Stimulated activated CD8-positive, alpha-beta memory T cell treated with anti-CD3 and anti-CD28 coated beads, Interleukin-4, amount 100 ng/mL, for 1 hour (primary cell): ENCODE measurements around the gene XPNPEP2.
"Not testable (repeated sequence)": the region's sequence is repeated elsewhere in the genome, so short reads cannot be mapped to it uniquely, and the experiment has no call there.

Experiments used
- DNase-seq, 2 donors: peaks; one replicate each; pipeline ENCODE4 v3.0.0-alpha.2; 2020; ENCODE audit warnings: low read depth in 2 of 2, low spot score in 1 of 2

The XPNPEP2 gene

DNA sequence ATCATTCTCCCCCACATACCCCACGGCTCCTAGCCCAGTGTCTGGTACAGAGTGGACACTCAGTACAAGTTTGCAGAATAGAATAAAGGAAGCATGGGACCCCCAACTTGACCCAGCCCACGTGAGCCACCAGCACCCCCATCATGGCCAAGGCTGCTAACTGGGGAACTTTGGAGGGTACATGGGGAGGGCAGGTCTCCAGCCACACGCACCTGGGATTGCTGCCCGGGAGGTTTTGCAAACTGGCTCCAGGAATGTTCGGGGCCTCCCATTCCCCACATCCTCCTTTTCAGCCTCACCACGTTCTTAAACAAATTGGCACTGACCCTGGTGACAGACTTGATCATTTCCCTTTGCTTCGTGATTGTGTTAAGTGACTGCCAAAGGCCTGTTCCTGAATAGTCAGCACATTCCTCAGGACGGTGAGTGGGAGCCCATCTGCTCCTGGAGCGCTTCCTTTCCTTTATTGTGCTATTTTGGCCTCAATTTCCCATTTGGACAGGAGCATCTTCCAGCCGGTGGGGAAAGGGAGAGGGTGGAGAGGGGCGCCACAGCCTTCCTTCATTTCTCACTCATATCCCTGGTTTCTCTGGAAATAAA is 18.7 kb upstream of the XPNPEP2 start:
- DNase-seq, result no peak

DNA sequence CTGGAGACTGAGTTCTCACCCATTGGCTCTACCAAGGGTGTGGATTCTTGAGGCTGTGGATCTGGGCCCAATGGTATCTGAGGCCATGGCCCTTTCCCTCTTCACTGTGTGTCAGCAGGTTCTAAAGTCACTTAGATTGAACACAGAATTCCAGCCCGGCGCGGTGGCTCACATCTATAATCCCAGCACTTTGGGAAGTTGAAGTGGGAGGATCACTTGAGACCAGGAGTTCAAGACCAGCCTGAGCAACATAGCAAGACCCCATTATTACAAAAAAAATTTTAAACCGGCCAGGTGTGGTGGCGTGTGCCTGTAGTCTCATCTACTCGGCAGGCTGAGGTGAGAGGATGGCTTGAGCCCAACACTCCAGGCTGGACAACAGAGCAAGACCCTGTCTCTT is 18.0 kb upstream of the XPNPEP2 start:
- DNase-seq, result no peak

DNA sequence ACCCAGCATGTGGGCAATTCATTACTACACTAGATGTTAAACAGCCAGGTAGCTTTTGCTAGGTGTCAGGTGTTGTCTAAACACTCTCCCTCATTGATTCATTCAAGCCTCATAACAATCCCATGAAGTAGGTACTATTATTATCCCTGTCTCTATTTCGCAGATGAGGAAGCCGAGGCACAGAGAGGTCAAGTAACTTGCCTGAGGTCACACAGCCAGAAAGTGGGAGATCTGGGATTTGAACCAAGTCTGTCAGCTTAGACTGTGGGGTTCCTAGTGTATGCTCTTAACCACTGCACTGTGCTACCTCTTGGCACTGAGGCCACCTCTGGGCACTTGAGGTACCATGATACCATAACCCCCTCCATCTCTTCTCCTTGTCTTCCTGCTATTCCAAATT is 17.4 kb upstream of the XPNPEP2 start:
- no peak for DNase-seq

DNA sequence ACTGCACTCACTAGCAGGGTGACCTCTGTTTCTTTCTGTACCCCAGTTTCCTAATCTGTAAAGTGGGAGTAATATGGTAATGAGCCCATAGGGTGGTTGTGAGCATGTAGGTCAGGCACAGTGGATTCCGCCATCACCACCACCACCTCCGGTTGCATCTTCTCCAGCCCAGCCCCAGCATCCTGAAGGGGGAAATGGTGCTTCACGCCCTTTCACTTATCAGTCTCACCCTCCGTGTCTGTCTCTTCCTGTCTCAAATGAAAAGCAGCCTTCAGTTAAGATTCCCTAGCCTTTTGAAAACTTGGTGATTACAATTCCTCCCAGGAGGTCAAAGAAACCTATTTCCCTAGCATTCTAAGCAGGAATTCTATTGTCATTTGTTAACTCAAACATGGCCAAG is 16.9 kb upstream of the XPNPEP2 start:
- peak in 1 of 2 donors; percentile 3 for DNase-seq

DNA sequence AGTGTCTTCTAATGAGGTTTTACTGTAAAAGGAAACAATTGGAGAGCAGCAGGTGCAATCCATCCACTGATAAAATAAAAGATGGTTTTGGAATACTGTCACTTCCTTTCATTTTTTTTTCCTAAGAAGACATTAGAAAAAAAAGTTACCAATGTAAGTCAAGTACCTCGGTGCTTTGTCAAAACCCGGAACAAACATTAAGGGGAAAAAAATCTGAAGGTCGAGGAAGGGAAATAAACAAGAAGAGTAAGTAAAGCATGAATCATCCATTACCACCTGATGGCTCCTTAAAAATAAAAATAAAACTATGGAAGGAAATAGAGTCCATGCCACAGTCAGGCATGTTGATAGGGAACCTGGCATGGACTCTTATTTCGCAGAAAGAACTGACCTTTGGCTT is 15.3 kb upstream of the XPNPEP2 start:
- DNase-seq, result no peak

DNA sequence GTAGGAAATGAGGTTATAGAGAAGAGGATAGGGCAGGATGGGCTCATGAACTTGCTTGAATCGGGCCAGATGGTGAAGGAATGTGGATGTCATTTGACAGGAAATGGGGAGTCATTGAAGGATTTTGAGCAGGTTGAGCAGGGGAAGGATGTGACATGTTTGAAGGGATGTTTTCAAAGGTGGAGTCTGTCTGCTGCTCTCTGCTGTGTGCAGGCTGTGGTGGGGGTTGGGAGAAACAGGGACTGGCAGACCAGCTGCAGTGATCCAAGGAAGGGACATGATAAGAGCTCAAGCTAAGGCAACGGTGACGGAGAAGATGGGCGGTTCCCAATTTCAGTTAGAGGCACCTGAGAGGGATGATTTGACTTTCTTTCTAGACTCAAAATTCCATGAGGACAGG is 14.0 kb upstream of the XPNPEP2 start:
- no peak for DNase-seq

DNA sequence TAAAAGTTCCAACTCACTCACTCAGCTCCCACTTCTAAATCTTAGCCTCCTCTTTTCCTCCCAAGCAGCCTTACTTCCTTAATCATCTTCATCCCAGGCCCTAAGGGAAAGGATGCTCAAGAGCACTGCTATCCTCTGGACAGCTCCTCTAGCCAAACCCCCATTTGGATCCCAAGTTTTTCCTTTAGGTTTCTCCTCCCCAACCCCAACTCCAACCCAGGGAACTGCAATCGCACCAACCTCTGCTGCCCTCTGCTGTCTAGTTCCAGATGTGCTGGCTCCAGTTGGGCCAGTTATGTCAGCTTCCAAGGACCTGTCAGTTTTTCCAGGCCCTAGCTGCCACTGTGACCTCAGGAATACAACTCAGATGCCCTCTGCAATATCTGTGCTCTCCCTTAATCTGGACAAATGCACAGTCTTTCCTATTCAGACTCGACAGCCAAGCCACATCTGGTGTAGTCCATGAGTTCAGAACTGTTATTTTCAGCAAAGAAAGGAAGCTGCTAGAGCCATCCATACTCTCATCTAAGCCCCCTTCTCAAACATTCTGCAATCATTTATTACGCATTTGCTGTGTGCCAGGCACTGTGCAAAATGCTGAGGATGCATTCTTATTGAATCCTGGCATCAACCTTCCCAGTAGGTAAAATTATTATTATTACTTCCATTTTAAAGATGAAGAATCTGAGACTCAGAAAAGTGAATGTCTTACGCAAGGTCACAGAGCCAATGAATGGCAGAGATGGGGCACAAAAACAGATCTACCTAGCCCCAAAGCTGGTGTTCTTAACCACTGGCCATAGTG is 12.3 kb upstream of the XPNPEP2 start:
- no peak for DNase-seq

DNA sequence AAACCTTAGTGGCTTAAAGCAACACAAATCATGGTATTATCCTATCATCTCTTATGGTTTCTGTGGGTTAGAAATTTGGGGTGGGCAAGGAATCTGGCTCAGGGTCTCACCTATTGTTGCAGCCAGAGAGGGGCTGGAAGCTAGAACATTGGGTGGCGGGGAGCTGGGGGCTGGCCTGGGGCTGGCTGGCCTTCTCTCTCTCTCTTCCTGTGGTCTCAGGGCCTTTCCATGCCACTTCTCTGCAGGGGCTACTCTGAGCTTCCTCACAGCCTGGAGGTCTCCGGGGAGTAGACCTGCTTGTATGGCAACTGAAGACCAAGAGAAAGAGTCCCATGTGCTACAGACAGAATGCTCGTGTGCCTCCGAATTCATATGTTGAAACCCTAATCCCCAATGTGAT is 10.7 kb upstream of the XPNPEP2 start:
- DNase-seq, result no peak

DNA sequence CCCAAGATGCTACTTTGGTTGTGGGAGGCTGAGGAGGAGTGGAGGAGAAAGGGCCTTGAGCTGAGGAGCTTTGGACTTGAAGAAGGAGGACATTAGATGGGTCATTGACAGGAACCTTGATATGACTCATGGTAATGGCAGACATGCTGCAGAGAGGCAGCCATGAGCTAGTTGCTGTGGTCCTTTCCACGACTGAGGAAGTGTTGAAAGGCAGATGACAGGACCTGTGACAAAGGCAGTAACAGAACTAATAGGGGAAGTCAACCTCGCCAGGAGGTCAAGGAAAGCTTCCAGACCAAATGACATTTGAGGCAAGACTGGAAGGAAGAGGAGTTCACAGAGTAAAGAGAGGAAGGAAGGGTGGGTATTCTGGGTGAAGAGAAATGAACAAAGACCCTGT is 7.6 kb upstream of the XPNPEP2 start:
- DNase-seq, result no peak

DNA sequence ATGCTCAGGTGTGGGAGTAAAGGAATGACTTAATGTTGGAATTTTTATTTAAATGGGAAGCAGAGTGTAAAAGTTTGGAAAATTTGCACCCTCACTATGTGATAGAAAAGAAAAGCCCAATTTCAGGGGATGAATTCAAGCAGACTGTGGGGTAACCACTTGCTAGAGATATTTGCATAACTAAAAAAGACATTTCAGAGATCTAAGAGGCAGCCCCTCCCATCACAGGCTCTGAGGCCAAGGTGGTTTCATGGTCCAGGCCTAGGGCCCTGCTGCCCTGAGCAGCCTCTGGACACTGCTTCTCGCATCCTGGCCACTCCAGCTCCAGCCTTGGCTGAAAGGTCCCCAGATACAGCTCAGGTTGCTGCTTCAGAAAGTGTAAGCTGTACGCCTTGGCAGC is 5.9 kb upstream of the XPNPEP2 start:
- no peak for DNase-seq

DNA sequence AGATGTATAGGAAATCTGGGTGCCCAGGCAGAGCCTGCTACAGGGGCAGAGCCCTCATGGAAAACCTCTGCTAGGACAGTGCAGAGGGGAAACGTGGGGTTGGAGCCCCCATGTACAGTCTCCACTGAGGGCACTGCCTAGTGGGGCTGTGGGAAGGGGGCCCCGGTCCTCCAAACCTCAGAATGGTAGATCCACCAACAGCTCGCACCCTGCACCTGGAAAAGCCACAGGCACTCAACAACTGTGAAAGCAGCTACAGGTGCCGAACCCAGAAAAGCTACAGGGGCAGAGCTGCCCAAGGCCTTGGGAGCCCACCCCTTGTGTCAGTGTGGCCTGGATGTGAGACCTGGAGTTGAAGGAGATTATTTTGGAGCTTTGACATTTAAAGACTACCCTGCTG is 5.4 kb upstream of the XPNPEP2 start:
- DNase-seq, result no peak

DNA sequence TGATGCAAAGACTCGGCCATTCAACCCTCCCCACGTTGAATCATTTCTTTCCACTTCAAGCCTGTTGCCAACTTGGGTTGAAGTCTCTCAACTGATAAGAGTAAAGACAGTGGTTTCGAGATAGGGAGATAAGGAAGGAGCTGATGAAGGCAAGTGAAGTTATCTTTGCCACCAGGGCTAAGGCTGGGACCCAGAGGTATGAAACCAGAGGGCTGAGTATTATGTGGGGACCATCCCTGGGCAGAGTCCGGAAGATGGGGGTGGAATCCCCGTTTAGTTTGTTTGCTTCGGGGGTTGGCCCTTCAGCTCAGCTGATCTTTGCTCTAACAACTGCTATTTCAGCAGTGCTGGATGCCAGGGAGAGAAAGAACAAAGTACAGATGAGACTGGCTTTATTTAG is 2.3 kb upstream of the XPNPEP2 start:
- DNase-seq, result no peak

DNA sequence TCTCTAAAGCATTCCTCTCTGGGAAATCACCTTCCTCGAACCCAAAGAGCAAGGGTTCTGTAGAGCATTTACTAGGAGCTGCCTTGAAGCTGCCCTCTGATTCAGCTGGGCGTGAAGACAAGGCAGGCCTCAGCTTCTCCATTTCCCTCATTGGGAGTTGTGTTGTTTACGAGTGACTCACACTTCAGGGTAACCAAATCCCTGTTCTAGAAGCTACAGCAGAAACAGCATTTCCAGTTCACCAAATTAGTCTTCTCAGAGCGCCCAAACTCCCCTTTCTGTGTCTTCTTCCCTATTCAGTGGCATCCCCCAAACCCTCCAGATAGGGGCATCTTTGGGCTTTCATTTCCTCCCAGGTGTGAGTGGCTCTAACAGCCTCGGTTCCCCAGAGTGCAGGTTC is 863 bp upstream of the XPNPEP2 start:
- DNase-seq, result no peak

DNA sequence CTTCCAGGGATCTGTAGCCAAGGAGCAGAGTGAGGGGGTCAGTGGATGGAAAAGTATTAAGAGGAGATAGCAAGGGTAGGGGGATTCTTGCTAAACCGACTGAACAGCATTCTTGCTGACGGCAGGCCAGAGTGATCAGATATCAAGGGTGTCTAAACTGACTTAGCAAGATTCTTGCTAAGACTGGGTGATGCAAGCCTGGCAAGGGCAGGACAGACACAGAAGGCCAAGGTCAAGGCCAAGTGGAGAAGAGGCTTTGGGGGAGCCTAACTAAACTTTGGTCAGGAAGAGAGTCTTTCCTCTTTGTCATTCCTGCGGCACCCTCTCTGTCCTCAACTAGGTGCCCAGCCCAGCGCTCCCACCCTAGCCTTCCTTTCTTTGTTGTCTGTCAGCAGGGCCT is 799 bp downstream of the XPNPEP2 start:
- DNase-seq, result no peak

DNA sequence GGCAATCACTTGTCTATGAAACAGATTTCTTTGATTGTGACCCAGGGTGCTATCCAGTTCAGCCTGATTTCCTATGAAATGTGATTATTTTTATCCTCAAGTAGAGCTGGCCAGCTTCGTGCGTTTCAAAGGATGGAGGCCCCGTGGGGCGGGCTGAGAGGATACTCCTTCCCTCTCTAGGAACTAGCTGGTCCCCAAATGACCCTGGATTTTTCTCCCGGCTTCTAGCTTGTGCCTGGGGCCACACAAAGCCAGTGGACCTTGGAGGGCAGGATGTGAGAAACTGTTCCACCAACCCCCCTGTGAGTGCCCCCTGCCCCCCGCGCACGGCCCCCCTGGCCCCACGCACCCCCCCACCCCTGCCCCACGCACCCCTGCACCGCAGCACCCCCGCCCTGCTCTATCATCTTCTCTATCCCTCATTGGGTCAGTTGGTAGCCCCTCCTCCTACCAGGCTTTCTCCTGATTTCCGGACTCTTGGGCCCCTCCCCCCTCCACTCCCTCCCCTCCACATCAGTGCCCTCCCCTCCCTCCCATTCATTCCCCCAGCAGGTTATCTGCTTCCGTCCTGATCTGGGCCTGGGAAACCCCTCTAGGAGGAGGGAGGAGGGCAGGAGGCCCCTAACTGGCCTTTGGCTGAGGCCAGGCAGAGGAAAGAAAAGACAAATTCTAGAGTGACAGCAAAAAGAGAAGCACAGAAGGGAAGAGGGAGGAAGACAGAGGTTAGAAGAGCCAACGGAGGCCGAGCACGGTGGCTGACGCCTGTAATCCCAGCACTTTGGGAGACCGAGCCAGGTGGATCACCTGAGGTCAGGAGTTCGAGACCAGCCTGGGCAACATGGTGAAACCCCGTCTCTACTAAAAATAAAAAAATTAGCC is 3.3 kb downstream of the XPNPEP2 start:
- no peak for DNase-seq

DNA sequence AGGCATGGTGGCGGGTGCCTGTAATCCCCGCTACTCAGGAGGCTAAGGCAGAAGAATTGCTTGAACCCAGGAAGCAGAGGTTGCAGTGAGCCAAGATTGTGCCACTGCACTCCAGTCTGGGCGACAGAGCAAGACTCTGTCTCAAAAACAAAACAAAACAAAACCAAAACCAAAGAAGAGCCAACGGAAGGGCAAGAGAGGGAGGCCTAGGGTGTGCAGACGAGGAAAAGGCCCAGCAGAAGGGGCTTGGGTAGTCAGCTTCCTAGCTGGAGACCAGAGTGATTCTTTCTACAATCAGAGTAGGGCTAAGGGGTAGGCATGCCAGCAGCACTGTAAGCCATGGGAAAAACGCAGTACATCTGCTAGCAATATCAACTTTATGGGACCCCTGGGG is 4.0 kb downstream of the XPNPEP2 start:
- DNase-seq, result not testable (repeated sequence)

DNA sequence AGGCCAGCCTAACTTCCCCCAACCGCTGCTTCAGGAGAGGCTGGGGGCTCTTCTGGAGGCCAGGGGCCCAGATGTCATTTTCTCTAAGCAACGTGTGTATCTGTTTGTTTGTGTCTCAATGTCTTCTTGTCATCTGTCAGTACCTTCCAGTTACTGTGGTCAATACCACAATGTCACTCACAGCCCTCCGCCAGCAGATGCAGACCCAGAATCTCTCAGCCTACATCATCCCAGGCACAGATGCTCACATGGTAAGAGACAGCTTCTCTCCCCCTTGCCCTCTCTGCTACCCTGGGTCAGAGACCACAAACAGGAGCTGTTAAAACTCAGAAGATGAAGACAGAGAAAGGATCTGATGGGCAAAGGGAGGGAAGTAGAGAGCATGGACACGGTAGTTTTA is 5.0 kb downstream of the XPNPEP2 start:
- no peak for DNase-seq

DNA sequence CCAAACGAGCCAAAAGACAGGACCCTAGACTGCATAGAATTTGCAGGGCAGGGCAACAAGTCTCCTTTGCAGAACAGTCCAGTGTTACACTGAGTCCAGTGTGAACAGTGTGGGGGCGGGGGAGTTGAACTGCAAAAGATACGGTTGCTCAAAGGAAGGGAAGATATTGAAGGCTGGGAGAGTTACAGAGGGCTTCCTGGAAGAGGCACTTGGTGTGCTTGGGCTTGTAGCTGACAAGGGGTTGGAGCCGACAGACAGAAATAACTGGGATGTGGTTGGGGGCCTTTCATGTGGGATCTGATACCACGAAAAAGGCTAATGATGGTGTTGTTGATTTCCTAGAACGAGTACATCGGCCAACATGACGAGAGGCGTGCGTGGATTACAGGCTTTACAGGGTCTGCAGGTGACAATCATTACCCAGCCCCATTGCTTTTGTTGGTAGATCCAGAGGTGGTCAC is 6.1 kb downstream of the XPNPEP2 start:
- DNase-seq, result no peak

DNA sequence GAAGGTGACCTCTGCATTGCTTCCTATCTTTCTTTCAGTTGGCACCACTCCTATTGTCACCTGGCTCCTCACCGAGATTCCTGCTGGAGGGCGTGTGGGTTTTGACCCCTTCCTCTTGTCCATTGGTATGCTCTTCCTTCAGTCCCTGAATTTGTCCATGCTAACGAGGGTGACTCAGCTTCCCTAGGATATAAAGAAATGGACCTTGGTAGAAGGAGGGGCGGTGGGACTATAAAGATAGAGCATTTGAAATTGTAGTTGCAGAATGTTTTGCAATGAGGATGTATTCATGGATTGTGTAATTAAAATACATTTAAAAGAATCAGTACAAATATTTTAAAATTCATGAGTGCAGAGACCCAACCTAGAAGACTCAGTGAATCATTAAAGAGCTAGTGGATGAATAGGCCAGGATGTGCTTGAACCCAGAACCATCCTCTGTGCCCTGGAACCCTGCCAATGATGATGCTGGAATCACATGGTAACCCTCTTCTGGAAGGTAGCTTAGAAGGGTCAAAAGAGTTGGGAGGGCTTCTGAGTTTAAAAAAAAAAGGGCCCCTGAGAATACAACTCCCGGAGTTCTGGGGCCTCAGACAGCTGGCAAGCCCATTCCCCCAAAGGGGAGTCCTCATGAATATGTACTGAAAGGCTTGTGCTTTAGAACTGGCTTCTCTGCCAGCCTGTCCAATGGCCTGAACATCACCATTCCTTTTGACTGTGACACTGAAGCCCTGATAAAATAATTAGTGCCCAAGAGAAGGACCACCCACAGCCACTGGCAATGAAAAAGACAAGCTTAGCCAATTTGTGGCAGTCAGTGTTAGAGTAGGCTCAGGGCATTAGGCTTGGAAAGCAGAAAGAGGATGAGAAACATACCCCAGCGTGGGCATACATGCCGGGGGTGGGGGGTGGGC is 8.0 kb downstream of the XPNPEP2 start:
- no peak for DNase-seq

DNA sequence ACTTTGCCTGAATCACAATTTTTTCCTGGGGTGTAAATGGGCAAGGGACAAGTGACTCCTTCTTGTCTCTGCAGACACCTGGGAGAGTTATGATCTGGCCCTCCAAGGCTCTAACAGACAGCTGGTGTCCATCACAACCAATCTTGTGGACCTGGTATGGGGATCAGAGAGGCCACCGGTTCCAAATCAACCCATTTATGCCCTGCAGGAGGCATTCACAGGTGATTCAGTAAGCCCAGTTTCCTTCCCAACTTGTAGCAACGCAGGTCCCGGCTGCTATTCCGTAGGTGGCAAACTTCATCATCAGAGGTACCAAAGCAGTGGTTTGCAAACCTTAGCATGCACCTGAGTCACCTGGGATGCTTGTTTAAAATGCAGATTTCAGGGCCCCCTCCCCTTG is 8.8 kb downstream of the XPNPEP2 start:
- DNase-seq, result no peak

DNA sequence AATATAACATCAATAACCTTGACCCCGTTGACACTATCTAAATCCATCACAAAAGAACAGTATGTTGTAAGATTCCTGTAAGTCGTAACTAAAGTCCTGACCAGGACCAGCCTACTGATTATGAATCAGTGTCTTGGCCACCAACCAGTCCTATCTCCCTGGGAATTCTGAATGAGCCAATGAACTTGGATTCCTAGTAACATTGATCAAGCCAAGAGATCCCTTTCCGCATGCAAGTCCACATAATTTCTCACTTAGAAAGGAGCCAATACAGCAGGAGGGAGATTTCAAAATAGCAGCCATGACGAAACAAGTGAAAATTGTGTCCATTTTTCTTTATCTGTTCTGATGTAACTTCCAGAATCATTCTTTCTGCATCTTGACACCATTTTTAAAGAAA is 9.5 kb downstream of the XPNPEP2 start:
- no peak for DNase-seq
